ENCODE data around the gene ZNF48.

Gene ZNF48

GRCh38 chr16:30430428-30430970 lies 35.3 kb downstream of the ZNF48 start:
- Histone ChIP-seq H3K27ac (ENCODE audit: low read depth, low read length) (no peak overlapping the region), H3K4me3 (ENCODE audit: low read length) (no peak overlapping the region), H2BK15ac (replicated peaks; ENCODE audit: low read depth) (no peak overlapping the region)

DNA sequence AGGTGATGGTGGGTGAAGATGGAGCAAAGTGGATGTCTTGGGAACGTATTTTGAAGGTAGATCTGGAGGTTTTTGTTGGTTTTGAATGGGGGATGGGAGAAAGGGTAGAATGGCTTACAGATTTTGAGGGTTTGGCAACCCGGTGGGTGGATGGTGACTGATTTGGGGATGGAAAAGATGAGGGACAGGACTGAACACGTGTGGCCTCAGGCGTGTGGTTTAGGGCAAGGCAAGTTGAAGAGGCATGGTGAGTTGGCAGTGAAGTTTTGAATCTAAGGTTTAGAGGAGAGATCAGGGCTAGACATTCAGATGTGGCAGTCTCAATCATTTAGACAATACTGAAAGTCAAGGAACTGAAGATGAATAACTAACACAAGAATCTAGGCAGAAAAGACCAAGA lies 39.6 kb downstream of the ZNF48 start:
- no peak overlapping the region for H2BK15ac ChIP-seq (replicated peaks; ENCODE audit: low read depth)
- H2AK5ac ChIP-seq (ENCODE audit: low read length): no peak overlapping the region
- H3K4me2 ChIP-seq (ENCODE audit: low read length): no peak overlapping the region
- H4K8ac ChIP-seq (ENCODE audit: low read depth, low read length): no peak overlapping the region
- H3K36me3 ChIP-seq (ENCODE audit: control insufficient read depth, insufficient read depth, low read length): no peaks in the 10 kb centered on the region
- no peak for DNase-seq
- H3K18ac ChIP-seq (ENCODE audit: low read length): no peak overlapping the region
- H3K27ac ChIP-seq (ENCODE audit: low read depth, low read length): no peak overlapping the region
- no CpG with 5 or more reads among the region's 4 CpGs for WGBS (ENCODE audit: extremely low coverage, insufficient coverage, low lambda C conversion rate)
- no peak overlapping the region for H3K9ac ChIP-seq (ENCODE audit: low read length)
- H3K79me2 ChIP-seq (ENCODE audit: control insufficient read depth, insufficient read depth, low read length): no peaks in the 10 kb centered on the region
- no peak overlapping the region for H3K4ac ChIP-seq (ENCODE audit: low read depth, low read length)
- H2BK5ac ChIP-seq (ENCODE audit: low read length): no peak overlapping the region
- H3K27me3 ChIP-seq (ENCODE audit: insufficient read depth, low read length, poor library complexity): no peaks in the 10 kb centered on the region
- no peak overlapping the region for H3K23ac ChIP-seq (ENCODE audit: low read length)
- H4K5ac ChIP-seq (ENCODE audit: low read length): no peak overlapping the region
- H3K56ac ChIP-seq (ENCODE audit: low read length): no peak overlapping the region
- no peak overlapping the region for H2BK120ac ChIP-seq (ENCODE audit: low read depth, low read length)
- H3K4me1 ChIP-seq (ENCODE audit: control insufficient read depth, low read depth, low read length): peaks cover 2% of the 10 kb centered on the region
- H3K4me3 ChIP-seq (ENCODE audit: low read length): no peak overlapping the region
- H3K79me1 ChIP-seq (ENCODE audit: low read length): no peaks in the 10 kb centered on the region

More at GRCh38 chr16:30430428-30430970, 35.3 kb downstream of the ZNF48 start:
- Histone ChIP-seq H3K36me3 (ENCODE audit: control insufficient read depth, insufficient read depth, low read length) (no peaks in the 10 kb centered on the region), H2BK5ac (ENCODE audit: low read length) (no peak overlapping the region), H3K79me2 (ENCODE audit: control insufficient read depth, insufficient read depth, low read length) (peaks cover 4% of the 10 kb centered on the region), H3K23ac (ENCODE audit: low read length) (no peak overlapping the region), H3K56ac (ENCODE audit: low read length) (peak overlapping the region; percentile 80), H2AK5ac (ENCODE audit: low read length) (no peak overlapping the region), H4K8ac (ENCODE audit: low read depth, low read length) (no peak overlapping the region), H3K9ac (ENCODE audit: low read length) (peak overlapping the region; percentile 33), H3K18ac (ENCODE audit: low read length) (no peak overlapping the region), H4K5ac (ENCODE audit: low read length) (no peak overlapping the region), H3K27me3 (ENCODE audit: insufficient read depth, low read length, poor library complexity) (no peaks in the 10 kb centered on the region), H3K79me1 (ENCODE audit: low read length) (peaks cover 7% of the 10 kb centered on the region), H3K4ac (ENCODE audit: low read depth, low read length) (no peak overlapping the region), H3K4me2 (ENCODE audit: low read length) (peak overlapping the region; percentile 15), H2BK120ac (ENCODE audit: low read depth, low read length) (no peak overlapping the region), H3K4me1 (ENCODE audit: control insufficient read depth, low read depth, low read length) (peaks cover 2% of the 10 kb centered on the region)
- no peak for DNase-seq
- WGBS (ENCODE audit: extremely low coverage, insufficient coverage, low lambda C conversion rate): no CpG with 5 or more reads among the region's 19 CpGs

- Histone ChIP-seq H3K27me3 (ENCODE audit: insufficient read depth, low read length, poor library complexity) (no peaks in the 10 kb centered on the region), H3K18ac (ENCODE audit: low read length) (no peak overlapping the region), H3K79me1 (ENCODE audit: low read length) (no peaks in the 10 kb centered on the region), H3K56ac (ENCODE audit: low read length) (no peak overlapping the region), H2BK5ac (ENCODE audit: low read length) (no peak overlapping the region), H3K79me2 (ENCODE audit: control insufficient read depth, insufficient read depth, low read length) (no peaks in the 10 kb centered on the region), H2AK5ac (ENCODE audit: low read length) (no peak overlapping the region), H3K4me2 (ENCODE audit: low read length) (no peak overlapping the region), H2BK120ac (ENCODE audit: low read depth, low read length) (no peak overlapping the region), H4K8ac (ENCODE audit: low read depth, low read length) (no peak overlapping the region), H3K27ac (ENCODE audit: low read depth, low read length) (no peak overlapping the region), H3K23ac (ENCODE audit: low read length) (no peak overlapping the region), H3K4me3 (ENCODE audit: low read length) (no peak overlapping the region), H3K36me3 (ENCODE audit: control insufficient read depth, insufficient read depth, low read length) (no peaks in the 10 kb centered on the region), H2BK15ac (replicated peaks; ENCODE audit: low read depth) (no peak overlapping the region), H4K5ac (ENCODE audit: low read length) (no peak overlapping the region), H3K4me1 (ENCODE audit: control insufficient read depth, low read depth, low read length) (no peaks in the 10 kb centered on the region), H3K9ac (ENCODE audit: low read length) (no peak overlapping the region), H3K4ac (ENCODE audit: low read depth, low read length) (no peak overlapping the region)
- no CpG with 5 or more reads among the region's 3 CpGs for WGBS (ENCODE audit: extremely low coverage, insufficient coverage, low lambda C conversion rate)
- DNase-seq: no peak
Observed at GRCh38 chr16:30437511-30438046, 42.4 kb downstream of the ZNF48 start.

DNA sequence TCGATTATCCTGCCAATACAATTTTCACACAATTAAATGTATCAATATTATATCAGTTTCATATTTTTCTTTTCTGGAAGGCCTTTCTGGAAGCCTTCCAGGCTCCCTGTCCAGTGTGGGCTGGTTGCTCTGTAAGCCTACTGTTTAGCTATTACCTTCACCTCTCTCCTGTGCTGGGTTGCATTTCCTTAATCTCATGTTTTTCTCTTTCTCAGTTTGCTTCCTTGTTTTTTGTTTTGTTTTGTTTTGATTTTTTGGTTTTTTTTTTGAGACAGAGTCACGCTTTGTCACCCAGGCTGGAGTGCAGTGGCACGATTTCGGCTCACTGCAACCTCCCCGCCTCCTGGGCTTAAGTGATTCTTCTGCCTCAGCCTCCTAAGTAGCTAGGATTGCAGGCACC lies 43.6 kb downstream of the ZNF48 start:
- no peak overlapping the region for H3K56ac ChIP-seq (ENCODE audit: low read length)
- WGBS (ENCODE audit: extremely low coverage, insufficient coverage, low lambda C conversion rate): no CpG with 5 or more reads among the region's 5 CpGs
- no peak overlapping the region for H2AK5ac ChIP-seq (ENCODE audit: low read length)
- no peaks in the 10 kb centered on the region for H3K36me3 ChIP-seq (ENCODE audit: control insufficient read depth, insufficient read depth, low read length)
- H3K27me3 ChIP-seq (ENCODE audit: insufficient read depth, low read length, poor library complexity): no peaks in the 10 kb centered on the region
- H3K18ac ChIP-seq (ENCODE audit: low read length): no peak overlapping the region
- no peak overlapping the region for H3K23ac ChIP-seq (ENCODE audit: low read length)
- no peak overlapping the region for H3K4ac ChIP-seq (ENCODE audit: low read depth, low read length)
- no peaks in the 10 kb centered on the region for H3K79me1 ChIP-seq (ENCODE audit: low read length)
- H3K9ac ChIP-seq (ENCODE audit: low read length): no peak overlapping the region
- no peak overlapping the region for H4K8ac ChIP-seq (ENCODE audit: low read depth, low read length)
- H2BK5ac ChIP-seq (ENCODE audit: low read length): no peak overlapping the region
- H3K4me2 ChIP-seq (ENCODE audit: low read length): no peak overlapping the region
- no peak overlapping the region for H2BK15ac ChIP-seq (replicated peaks; ENCODE audit: low read depth)
- no peak for DNase-seq
- no peak overlapping the region for H4K5ac ChIP-seq (ENCODE audit: low read length)
- no peak overlapping the region for H3K4me3 ChIP-seq (ENCODE audit: low read length)
- H3K79me2 ChIP-seq (ENCODE audit: control insufficient read depth, insufficient read depth, low read length): no peaks in the 10 kb centered on the region
- no peaks in the 10 kb centered on the region for H3K4me1 ChIP-seq (ENCODE audit: control insufficient read depth, low read depth, low read length)
- no peak overlapping the region for H2BK120ac ChIP-seq (ENCODE audit: low read depth, low read length)
- no peak overlapping the region for H3K27ac ChIP-seq (ENCODE audit: low read depth, low read length)

GRCh38 chr16:30439720-30440348 lies 44.6 kb downstream of the ZNF48 start:
- Histone ChIP-seq H2AK5ac (ENCODE audit: low read length) (no peak overlapping the region), H3K27me3 (ENCODE audit: insufficient read depth, low read length, poor library complexity) (no peaks in the 10 kb centered on the region), H3K56ac (ENCODE audit: low read length) (no peak overlapping the region), H3K4me1 (ENCODE audit: control insufficient read depth, low read depth, low read length) (no peaks in the 10 kb centered on the region), H2BK15ac (replicated peaks; ENCODE audit: low read depth) (no peak overlapping the region), H3K79me1 (ENCODE audit: low read length) (peaks cover 4% of the 10 kb centered on the region), H3K4ac (ENCODE audit: low read depth, low read length) (no peak overlapping the region), H4K8ac (ENCODE audit: low read depth, low read length) (no peak overlapping the region), H3K23ac (ENCODE audit: low read length) (no peak overlapping the region), H4K5ac (ENCODE audit: low read length) (no peak overlapping the region), H2BK120ac (ENCODE audit: low read depth, low read length) (no peak overlapping the region), H3K9ac (ENCODE audit: low read length) (no peak overlapping the region), H3K36me3 (ENCODE audit: control insufficient read depth, insufficient read depth, low read length) (no peaks in the 10 kb centered on the region), H3K18ac (ENCODE audit: low read length) (no peak overlapping the region), H3K79me2 (ENCODE audit: control insufficient read depth, insufficient read depth, low read length) (peaks cover 2% of the 10 kb centered on the region), H3K4me2 (ENCODE audit: low read length) (no peak overlapping the region), H3K4me3 (ENCODE audit: low read length) (no peak overlapping the region), H2BK5ac (ENCODE audit: low read length) (no peak overlapping the region), H3K27ac (ENCODE audit: low read depth, low read length) (no peak overlapping the region)
- WGBS (ENCODE audit: extremely low coverage, insufficient coverage, low lambda C conversion rate): no CpG with 5 or more reads among the region's 6 CpGs
- DNase-seq: no peak
